Neural cell (in vitro differentiated cells): ENCODE results near the gene LALBA. TPM values are rescaled to one million over a fixed set of nuclear protein-coding genes. Genes with fewer than 3 reads are reported as not detected.

ENCODE experiments used
- H2AFZ ChIP-seq: fragments of 200-600, 300-800 bp; sonication (generic), shearing (Covaris generic); 2 replicates; pipeline ENCODE4 v1.6.0; 2014; ENCODE audit warnings: low read depth, mild to moderate bottlenecking, antibody characterized with exemption, low read length, moderate library complexity
- H3F3A ChIP-seq: fragments of 200-600 bp; shearing (Covaris generic); 2 replicates; pipeline ENCODE4 v1.6.1; 2016; ENCODE audit warnings: mild to moderate bottlenecking, moderate library complexity, mixed read lengths, antibody characterized with exemption, low read length; ENCODE audit not compliant: insufficient read depth, poor library complexity, severe bottlenecking
- H3K27ac ChIP-seq: fragments of 200-600, 300-800 bp; sonication (generic), shearing (Covaris generic); 2 replicates; pipeline ENCODE4 v1.5.1; 2014; ENCODE audit warnings: mild to moderate bottlenecking, low read length, moderate library complexity
- H3K27me3 ChIP-seq: fragments of 300-800, 200-600 bp; sonication (generic), shearing (Covaris generic); 2 replicates; pipeline ENCODE4 v1.6.0; 2014; ENCODE audit warnings: mild to moderate bottlenecking, low read depth, low read length, moderate library complexity; ENCODE audit not compliant: insufficient read depth
- H3K36me3 ChIP-seq: fragments of 300-800, 200-600 bp; sonication (generic), shearing (Covaris generic); 2 replicates; pipeline ENCODE4 v1.5.1; 2014; ENCODE audit warnings: mild to moderate bottlenecking, antibody characterized with exemption, low read length, moderate library complexity; ENCODE audit not compliant: insufficient read depth
- H3K4me2 ChIP-seq: fragments of 300-800, 200-600 bp; sonication (generic), shearing (Covaris generic); 2 replicates; pipeline ENCODE4 v1.6.0; 2014; ENCODE audit warnings: mild to moderate bottlenecking, low read length
- H3K4me3 ChIP-seq: fragments of 300-800, 200-600 bp; sonication (generic), shearing (Covaris generic); 2 replicates; pipeline ENCODE4 v1.5.1; 2014; ENCODE audit warnings: mild to moderate bottlenecking, low read length, moderate library complexity
- H3K79me2 ChIP-seq: fragments of 200-600 bp; shearing (Covaris generic); replicated peaks from 2 replicates; pipeline ENCODE4 v1.6.0; 2014; ENCODE audit warnings: mild to moderate bottlenecking, low read length, moderate library complexity; ENCODE audit not compliant: insufficient read depth
- H3K9ac ChIP-seq: fragments of 300-800, 200-600 bp; sonication (generic), shearing (Covaris generic); 2 replicates; pipeline ENCODE4 v1.6.1; 2016; ENCODE audit warnings: mild to moderate bottlenecking, low read length, mixed read lengths
- H3K9me2 ChIP-seq: fragments of 200-600 bp; shearing (Covaris generic); 2 replicates; pipeline ENCODE4 v1.6.1; 2016; ENCODE audit warnings: mild to moderate bottlenecking, low read length, mixed read lengths; ENCODE audit not compliant: insufficient read depth
- H3K9me3 ChIP-seq: fragments of 200-600, 300-800 bp; sonication (generic), shearing (Covaris generic); 2 replicates; pipeline ENCODE4 v1.6.1; 2016; ENCODE audit warnings: mild to moderate bottlenecking, mixed run types, low read length, moderate library complexity, mixed read lengths
- H4K20me1 ChIP-seq: fragments of 200-600 bp; shearing (Covaris generic); 2 replicates; pipeline ENCODE4 v1.6.1; 2016; ENCODE audit warnings: mild to moderate bottlenecking, mixed run types; ENCODE audit not compliant: insufficient read depth
- CTCF ChIP-seq: fragments of 450-650 bp; IDR thresholded peaks from 2 replicates; pipeline ENCODE4 v1.5.1; 2014; ENCODE audit warnings: antibody characterized with exemption, mild to moderate bottlenecking, moderate library complexity; ENCODE audit not compliant: poor library complexity, severe bottlenecking
- EP300 ChIP-seq: fragments of 450-650 bp; conservative IDR thresholded peaks from 2 replicates; pipeline ENCODE4 v1.6.1; 2014; ENCODE audit warnings: antibody characterized with exemption, mild to moderate bottlenecking, moderate library complexity; ENCODE audit not compliant: poor library complexity, severe bottlenecking
- EZH2 ChIP-seq: fragments of 200-600, 300-800 bp; shearing (Covaris generic), sonication (generic); IDR thresholded peaks from 2 replicates; pipeline ENCODE4 v1.6.1; 2014; ENCODE audit warnings: antibody characterized with exemption, low read length, borderline replicate concordance, mild to moderate bottlenecking; ENCODE audit not compliant: insufficient read depth, poor library complexity, severe bottlenecking
- MXI1 ChIP-seq: fragments of 450-650 bp; conservative IDR thresholded peaks from 2 replicates; pipeline ENCODE4 v1.6.1; 2014; ENCODE audit warnings: antibody characterized with exemption, mild to moderate bottlenecking; ENCODE audit not compliant: poor library complexity, severe bottlenecking
- POLR2AphosphoS5 ChIP-seq: IDR thresholded peaks from 2 replicates; pipeline ENCODE4 v1.6.1; 2012
- RAD21 ChIP-seq: fragments of 450-650 bp; conservative IDR thresholded peaks from 2 replicates; pipeline ENCODE4 v1.6.1; 2014; ENCODE audit warnings: antibody characterized with exemption, mild to moderate bottlenecking, moderate library complexity
- REST ChIP-seq: IDR thresholded peaks from 2 replicates; pipeline ENCODE4 v1.6.1; 2012; ENCODE audit warnings: borderline replicate concordance
- SMC3 ChIP-seq: fragments of 450-650 bp; conservative IDR thresholded peaks from 2 replicates; pipeline ENCODE4 v1.6.1; 2014; ENCODE audit warnings: antibody characterized with exemption, mild to moderate bottlenecking, moderate library complexity; ENCODE audit not compliant: poor library complexity
- TAF1 ChIP-seq: IDR thresholded peaks from 2 replicates; pipeline ENCODE4 v1.6.1; 2012; ENCODE audit warnings: low read depth
- polyA plus RNA-seq: library from polyadenylated mRNA; depleted of rRNA; stranded (reverse); fragments of >200 nt; gene quantifications from 2 replicates; pipeline ENCODE4 v1.2.3, GENCODE V29; 2014

Gene LALBA
- polyA plus RNA-seq, 1 donor from 2014 or later: not detected

- Histone ChIP-seq H2AFZ (no peak overlapping the region), H3K4me3 (no peak overlapping the region), H3F3A (no peaks in the 10 kb centered on the region), H4K20me1 (no peaks in the 10 kb centered on the region), H3K9me3 (no peaks in the 10 kb centered on the region), H3K36me3 (no peaks in the 10 kb centered on the region), H3K9ac (no peak overlapping the region), H3K27ac (no peak overlapping the region), H3K27me3 (no peaks in the 10 kb centered on the region), H3K79me2 (no peaks in the 10 kb centered on the region), H3K9me2 (no peaks in the 10 kb centered on the region), H3K4me2 (no peak overlapping the region)
- TF ChIP-seq TAF1 (no peak), POLR2AphosphoS5 (no peak), EZH2 (no peak), MXI1 (no peak), REST (no peak), CTCF (no peak), EP300 (no peak), SMC3 (no peak), RAD21 (no peak)
Measured at GRCh38 chr12:48532601-48533000, 37.2 kb downstream of the LALBA start.

- TF ChIP-seq RAD21 (no peak), EZH2 (no peak), MXI1 (no peak), SMC3 (no peak), EP300 (no peak), POLR2AphosphoS5 (no peak), CTCF (no peak), TAF1 (no peak), REST (no peak)
- Histone ChIP-seq H2AFZ (no peak overlapping the region), H4K20me1 (no peaks in the 10 kb centered on the region), H3K27ac (no peak overlapping the region), H3K9me2 (no peaks in the 10 kb centered on the region), H3K9me3 (no peaks in the 10 kb centered on the region), H3K79me2 (no peaks in the 10 kb centered on the region), H3K9ac (no peak overlapping the region), H3F3A (no peaks in the 10 kb centered on the region), H3K36me3 (no peaks in the 10 kb centered on the region), H3K4me3 (no peak overlapping the region), H3K27me3 (no peaks in the 10 kb centered on the region), H3K4me2 (no peak overlapping the region)
Measured at GRCh38 chr12:48527891-48528670, 41.8 kb downstream of the LALBA start.
